ENCODE data around the gene ACKR1.

Gene ACKR1

GRCh38 chr1:159187647-159188374 lies 16.9 kb upstream of the ACKR1 start:
- TF ChIP-seq CTCF (IDR thresholded peaks at IDR 0.05; ENCODE audit: low read depth, low read length), result no peak
- H3K4me3 ChIP-seq (ENCODE audit: low read depth, low read length), result no peak overlapping the region

- no peak overlapping the region for H3K4me3 ChIP-seq (ENCODE audit: low read depth, low read length)
Measured at GRCh38 chr1:159188375-159188788, 16.3 kb upstream of the ACKR1 start.

GRCh38 chr1:159190441-159190840 lies 14.2 kb upstream of the ACKR1 start:
- no peak for TF ChIP-seq CTCF (IDR thresholded peaks at IDR 0.05; ENCODE audit: low read depth, low read length)
- no peak overlapping the region for H3K4me3 ChIP-seq (ENCODE audit: low read depth, low read length)

More at GRCh38 chr1:159188375-159188788, 16.3 kb upstream of the ACKR1 start:
- no peak for TF ChIP-seq CTCF (IDR thresholded peaks at IDR 0.05; ENCODE audit: low read depth, low read length)

- TF ChIP-seq CTCF (IDR thresholded peaks at IDR 0.05; ENCODE audit: low read depth, low read length), result peak; percentile 8; the same call in 1 of the 2 replicates
- H3K4me3 ChIP-seq (ENCODE audit: low read depth, low read length), result no peak overlapping the region
Measured at GRCh38 chr1:159196543-159196942, 8.1 kb upstream of the ACKR1 start.

GRCh38 chr1:159197561-159198557 lies 6.8 kb upstream of the ACKR1 start:
- no peak overlapping the region for H3K4me3 ChIP-seq (ENCODE audit: low read depth, low read length)
- TF ChIP-seq CTCF (IDR thresholded peaks at IDR 0.05; ENCODE audit: low read depth, low read length), result peak; percentile 92

- TF ChIP-seq CTCF (IDR thresholded peaks at IDR 0.05; ENCODE audit: low read depth, low read length), result no peak
- H3K4me3 ChIP-seq (ENCODE audit: low read depth, low read length), result no peak overlapping the region
Measured at GRCh38 chr1:159199901-159200300, 4.8 kb upstream of the ACKR1 start.
